Psoas muscle (tissue), 8 donors: ENCODE results near the gene OR51B6. TPM values are rescaled to one million over a fixed set of nuclear protein-coding genes. Genes with fewer than 3 reads are reported as not detected.

Experiments used
- ATAC-seq, 4 donors: fragments of 200-7000 bp; cut with Tn5 transposase; one replicate each; pipeline ENCODE4 v1.9.1; 2020; ENCODE audit warnings: moderate library complexity in 3 of 4, mild to moderate bottlenecking in 2 of 4
- DNase-seq, 2 donors: peaks; one replicate each; pipeline ENCODE4 v3.0.0-alpha.2; 2020
- H3K27ac ChIP-seq: fragments of 200-600 bp; one replicate; pipeline ENCODE4 v1.8.0; 2022
- H3K27me3 ChIP-seq, 3 donors: fragments of 200-600 bp in 1 of 3; one replicate each; pipeline versions ENCODE4 v1.6.1 to v1.8.0; 2013 to 2022; ENCODE audit warnings: low read length in 2 of 3, mild to moderate bottlenecking in 2 of 3, moderate library complexity in 1 of 3; ENCODE audit not compliant: insufficient read depth in 3 of 3
- H3K36me3 ChIP-seq, 2 donors: fragments of 200-600 bp in 1 of 2; one replicate each; pipeline versions ENCODE4 v1.6.1 to v1.8.0; 2013 to 2022; ENCODE audit warnings: low read depth in 1 of 2, mild to moderate bottlenecking in 1 of 2, moderate library complexity in 1 of 2; ENCODE audit not compliant: insufficient read depth in 1 of 2
- H3K4me1 ChIP-seq: fragments of 200-600 bp; one replicate; pipeline ENCODE4 v1.8.0; 2022
- H3K4me3 ChIP-seq: fragments of 200-600 bp; one replicate; pipeline ENCODE4 v1.8.0; 2022; ENCODE audit warnings: mild to moderate bottlenecking
- H3K9me3 ChIP-seq: fragments of 200-600 bp; one replicate; pipeline ENCODE4 v1.8.0; 2022
- CTCF ChIP-seq: fragments of 200-600 bp; IDR thresholded peaks from one replicate; pipeline ENCODE4 v1.8.0; 2022; ENCODE audit warnings: antibody characterized with exemption
- WGBS, 3 donors: extraction: QIAGEN DNeasy Blood & Tissue Kit; methylation state at CpG; one replicate each; pipeline versions ENCODE4 v1.1.6 to v1.1.7; 2013; 5-methylcytosine and 5-hydroxymethylcytosine counted together
- intact Hi-C, 2 donors: fragments of 100-400 bp; cut with DNase I; formaldehyde crosslinking; loops; one replicate each; pipeline versions ENCODE4 v1.11.0 to v1.14.2; 2022
- polyA plus RNA-seq, 3 donors: library from polyadenylated mRNA; stranded (reverse); fragments of 200-250 nt; gene quantifications; one replicate each; pipeline ENCODE4 v1.2.3, GENCODE V29; 2013
- total RNA-seq, 4 donors: library from RNA; stranded (reverse); fragmentation: NEBNext Ultra II Directional in 2 of 4; extraction: Animal tissue kit (Norgen Biotek cat#: 25700) in 2 of 4; gene quantifications; one replicate each; pipeline versions ENCODE4 v1.2.1 to v1.2.4, GENCODE V29; 2021 to 2023
- donor health status: healthy with polysubstance abuse.
- donor health status: DM: no; HTN: no; CAD: no; lungs with moderate emphysema.
- donor health status: Bipolar disorder and iron deficiency.
- donor health status: healthy.
- donor health status: DM: yes; HTN: yes; CAD: no.
- donor health status: DM: no; HTN: no; CAD: no.
- donor health status: DM: no; HTN: no; CAD: no.
- donor health status: DM: yes; HTN: yes; CAD: no.

OR51B6 gene
- total and polyA plus RNA-seq, 7 donors: not detected

GRCh38 chr11:5368502-5369043 lies 17.3 kb downstream of the OR51B6 start:
- 38 to 50% (median 48%) methylated on average over 3 of the region's 3 CpGs for WGBS, 3 donors

GRCh38 chr11:5369789-5370188 lies 18.5 kb downstream of the OR51B6 start:
- no peaks in the 10 kb centered on the region for H3K36me3 ChIP-seq
- H3K27ac ChIP-seq: no peak overlapping the region
- H3K9me3 ChIP-seq: no peaks in the 10 kb centered on the region
- TF ChIP-seq CTCF: no peak
- no peak for ATAC-seq
- intact Hi-C loops: no loop called here
- no peak for DNase-seq
- no peak overlapping the region for H3K4me3 ChIP-seq
- H3K4me1 ChIP-seq: no peaks in the 10 kb centered on the region
- no peaks in the 10 kb centered on the region for H3K27me3 ChIP-seq

More at GRCh38 chr11:5368502-5369043, 17.3 kb downstream of the OR51B6 start:
- no peaks in the 10 kb centered on the region for H3K9me3 ChIP-seq
- no peaks in the 10 kb centered on the region for H3K27me3 ChIP-seq
- intact Hi-C loops: no loop called here
- DNase-seq (no peak), ATAC-seq (no peak)
- H3K36me3 ChIP-seq: no peaks in the 10 kb centered on the region
- no peaks in the 10 kb centered on the region for H3K4me1 ChIP-seq
- no peak overlapping the region for H3K4me3 ChIP-seq
- TF ChIP-seq CTCF: no peak
- no peak overlapping the region for H3K27ac ChIP-seq

DNA sequence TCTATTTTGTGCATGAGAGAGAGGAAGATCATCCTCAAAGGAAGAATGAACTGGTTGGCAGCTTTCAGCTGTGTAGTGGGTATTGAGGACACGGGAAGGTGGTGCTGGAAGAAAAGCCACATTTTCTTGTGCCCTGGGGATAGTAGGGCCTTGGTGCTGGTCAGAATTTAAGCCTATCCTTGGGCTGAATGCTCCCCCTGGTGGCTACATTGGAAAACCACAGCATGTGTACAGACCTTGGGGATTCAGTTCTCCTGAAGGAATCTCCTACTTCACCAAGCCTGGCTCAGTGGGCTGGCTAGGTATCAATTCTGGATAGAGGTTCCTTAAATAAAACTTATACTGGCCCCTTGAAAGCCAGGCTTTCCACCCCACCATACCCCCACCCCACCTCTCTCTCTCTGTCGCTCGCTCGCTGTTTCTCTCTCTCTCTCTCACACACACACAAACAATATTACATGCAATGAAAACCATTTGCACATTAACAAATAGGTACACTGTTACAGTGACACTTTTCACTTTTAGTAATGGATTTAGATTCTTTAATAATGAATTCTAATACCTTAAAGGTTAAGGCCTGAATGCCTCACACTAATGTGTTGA lies 29.5 kb downstream of the OR51B6 start:
- ATAC-seq (no peak), DNase-seq (no peak)
- Histone ChIP-seq H3K4me1 (no peaks in the 10 kb centered on the region), H3K27me3 (peaks cover 0 to 1% (median 0%) of the 10 kb centered on the region in 3 donors), H3K36me3 (no peaks in the 10 kb centered on the region), H3K27ac (no peak overlapping the region), H3K9me3 (no peaks in the 10 kb centered on the region), H3K4me3 (no peak overlapping the region)
- TF ChIP-seq CTCF: peak; percentile 25
- intact Hi-C loops: no loop called here
- 72 to 75% (median 75%) methylated on average over 4 of the region's 4 CpGs for WGBS, 3 donors

DNA sequence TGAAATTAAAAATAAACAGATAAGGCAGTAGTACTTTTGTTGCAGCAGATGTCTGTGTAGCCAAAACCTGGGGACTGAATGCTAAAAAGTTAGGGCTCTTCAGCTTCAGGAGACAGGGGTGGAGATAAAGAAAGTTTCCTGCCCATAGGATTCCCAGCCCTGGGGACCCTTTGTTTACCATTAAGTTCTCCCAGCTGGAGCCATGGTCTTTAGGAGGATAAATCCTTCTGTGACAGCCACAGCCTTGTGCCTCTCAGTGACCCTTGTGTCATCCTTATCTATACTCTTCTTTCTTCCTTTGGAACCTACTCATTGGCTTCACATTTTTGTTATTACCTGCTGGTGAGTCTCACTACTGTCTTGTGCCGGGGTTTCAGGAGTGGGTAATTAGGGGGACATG lies 32.3 kb downstream of the OR51B6 start, which contains the start of gene OR51M1:
TSS of gene OR51M1 (plus strand) at position 237 of the 400 bp plus-strand sequence. CDS start 5,587 bp downstream, outside the sequence.
- intact Hi-C loops: no loop called here
- TF ChIP-seq CTCF: no peak
- no peak for ATAC-seq

More for the DNA sequence above, 32.3 kb downstream of the OR51B6 start, which contains the start of gene OR51M1:
- H3K9me3 ChIP-seq: no peaks in the 10 kb centered on the region
- no peaks in the 10 kb centered on the region for H3K36me3 ChIP-seq
- WGBS, 3 donors: 63 to 75% (median 73%) methylated on average over 1 of the region's 1 CpG
- no peaks in the 10 kb centered on the region for H3K4me1 ChIP-seq
- no peak for DNase-seq
- H3K4me3 ChIP-seq: no peak within 1 kb of the TSS
- no peak within 1 kb of the TSS for H3K27ac ChIP-seq
- peaks cover 0 to 1% (median 0%) of the 10 kb centered on the region in 3 donors for H3K27me3 ChIP-seq
